K562 (cell line): ENCODE results near the gene NFATC1.

Source experiments
- EP300 ChIP-seq: IDR thresholded peaks from 2 replicates; pipeline ENCODE4 v1.6.1; 2012; ENCODE audit warnings: low read length, improper control_type of control experiment
- HIVEP1 ChIP-seq: fragments of 250-450 bp; sonication (Bioruptor Pico); IDR thresholded peaks from 2 replicates; pipeline ENCODE4 v1.4.0; 2020; ENCODE audit warnings: mild to moderate bottlenecking
- NR2C2 ChIP-seq, 2 experiments: fragments of 200-800 bp in 1 of 2; sonication (Bioruptor generic) in 1 of 2; sonication (generic) in 1 of 2; formaldehyde crosslinking in 1 of 2; IDR thresholded peaks; 2 replicates each; pipeline versions ENCODE4 v1.6.1 to v1.8.0; 2016 to 2022; ENCODE audit warnings: mild to moderate bottlenecking in 1 of 2, missing compliant biosample characterization in 1 of 2, missing genetic modification characterization in 1 of 2, missing genetic modification reagents in 1 of 2
- RBBP5 ChIP-seq: fragments of 200-600 bp; sonication (generic); IDR thresholded peaks from 2 replicates; pipeline ENCODE4 v1.6.1; 2012; ENCODE audit warnings: borderline replicate concordance, mild to moderate bottlenecking, low read length, control low read depth, inconsistent platforms; ENCODE audit not compliant: insufficient read depth, poor library complexity, severe bottlenecking
- SAFB2 ChIP-seq: fragments of 200-400 bp; formaldehyde crosslinking; IDR thresholded peaks from 2 replicates; pipeline ENCODE4 v1.6.1; 2018; ENCODE audit warnings: borderline replicate concordance, low read length, low read depth, moderate library complexity; ENCODE audit not compliant: severe bottlenecking
- SMAD1 ChIP-seq: fragments of 150-350 bp; IDR thresholded peaks from 2 replicates; pipeline ENCODE4 v1.6.1; 2014; ENCODE audit warnings: low read length, low read depth; ENCODE audit not compliant: partially characterized antibody
- STAG1 ChIP-seq: sonication (generic); formaldehyde crosslinking; IDR thresholded peaks from 2 replicates; pipeline ENCODE4 v1.5.0; 2020; ENCODE audit warnings: missing genetic modification reagents, borderline replicate concordance

- TF ChIP-seq STAG1 (CRISPR knock-in tag) (no peak), HIVEP1 (CRISPR knock-in tag) (no peak), NR2C2 (CRISPR knock-in tag; IDR thresholded peaks at IDR 0.05) (no peak), NR2C2 (tag; IDR thresholded peaks at IDR 0.05) (no peak), EP300 (no peak), SAFB2 (no peak), RBBP5 (no peak), SMAD1 (no peak)
These were observed 20.1 kb upstream of the NFATC1 start for GRCh38 chr18:79375441-79376154.
